ENCODE results near the gene DNM3. TPM values are rescaled to one million over a fixed set of nuclear protein-coding genes. Genes with fewer than 3 reads are reported as not detected.

DNM3 gene
- total RNA-seq, 1 experiment from 2014 or later, result 2.7 TPM

- H3K79me2 ChIP-seq (ENCODE audit: insufficient read depth, low read length), result no peaks in the 10 kb centered on the region
- no peaks in the 10 kb centered on the region for H4K20me1 ChIP-seq (ENCODE audit: control insufficient read depth, insufficient read depth, insufficient read length)
- no peaks in the 10 kb centered on the region for H3K9me3 ChIP-seq (ENCODE audit: control insufficient read depth, low read depth, low read length)
- H2BK5ac ChIP-seq (ENCODE audit: insufficient read length, low read length), result no peak overlapping the region
- H3K9ac ChIP-seq (ENCODE audit: extremely low read depth, insufficient read length, low read length), result no peak overlapping the region
- Mint-ChIP-seq H3K4me1 (peaks cover 0 to 6% of the 10 kb centered on the region in 2 experiments; a peak in 1 of 4 replicates), H3K27ac (no peak overlapping the region), H3K27me3 (ENCODE audit: low read depth) (no peaks in the 10 kb centered on the region), H3K9me3 (no peaks in the 10 kb centered on the region; a peak in 1 of 5 replicates), H3K36me3 (ENCODE audit: insufficient read depth in 1 of 3, low read depth in 3 of 3) (peaks cover 0 to 7% (median 0%) of the 10 kb centered on the region in 3 experiments; a peak in 2 of 7 replicates), H3K4me3 (no peak overlapping the region)
- H3K23me2 ChIP-seq (ENCODE audit: insufficient read length, low read depth, low read length, poor library complexity, severe bottlenecking), result no peaks in the 10 kb centered on the region
- no peak overlapping the region for H2BK12ac ChIP-seq (ENCODE audit: insufficient read length, low read depth, low read length)
- no peak for DNase-seq
- TF ChIP-seq CTCF (conservative IDR thresholded peaks at IDR 0.05), result no peak
- H3K4me1 ChIP-seq (ENCODE audit: insufficient read depth, low read length), result no peaks in the 10 kb centered on the region; the same call in 1 of the 2 replicates
- no peak overlapping the region for H3K14ac ChIP-seq (ENCODE audit: insufficient read depth, low read length)
- H3K4ac ChIP-seq (ENCODE audit: low read depth, low read length), result no peak overlapping the region
- H2BK120ac ChIP-seq (ENCODE audit: low read depth, low read length, poor library complexity, severe bottlenecking), result no peak overlapping the region
- no peak overlapping the region for H4K8ac ChIP-seq (replicated peaks; ENCODE audit: insufficient read length, low read depth, low read length)
- no peak overlapping the region for H3K4me2 ChIP-seq (ENCODE audit: insufficient read depth, insufficient read length, low read length)
- H3K27me3 ChIP-seq (ENCODE audit: insufficient read depth, low read length), result no peaks in the 10 kb centered on the region
- no peak overlapping the region for H2BK20ac ChIP-seq (ENCODE audit: low read depth, low read length, poor library complexity, severe bottlenecking)
- H2AFZ ChIP-seq (ENCODE audit: low read length), result no peak overlapping the region
- no peak overlapping the region for H3K27ac ChIP-seq (ENCODE audit: insufficient read length, low read depth, low read length)
- no peak overlapping the region for H4K5ac ChIP-seq (ENCODE audit: insufficient read length, low read depth, low read length)
- no peak overlapping the region for H4K91ac ChIP-seq (ENCODE audit: insufficient read length, low read depth, low read length)
- H3K56ac ChIP-seq (ENCODE audit: insufficient read length, low read depth, low read length), result no peak overlapping the region
- H2BK15ac ChIP-seq (ENCODE audit: low read depth, low read length), result no peak overlapping the region
- no peak overlapping the region for H3T11ph ChIP-seq (ENCODE audit: low read length)
- no peak overlapping the region for H2AK5ac ChIP-seq (ENCODE audit: insufficient read length, low read length)
- H3K23ac ChIP-seq (ENCODE audit: insufficient read length, low read depth, low read length), result no peak overlapping the region
- H3K79me1 ChIP-seq (ENCODE audit: insufficient read depth, low read depth, low read length, poor library complexity, severe bottlenecking), result no peaks in the 10 kb centered on the region
- no peak overlapping the region for H3K18ac ChIP-seq (ENCODE audit: insufficient read length, low read depth, low read length)
Observed at GRCh38 chr1:172041102-172041501, 199.8 kb downstream of the DNM3 start.
